IMR-90 (cell line): ENCODE results near the gene GPD1.
"Not testable (repeated sequence)": the region's sequence is repeated elsewhere in the genome, so short reads cannot be mapped to it uniquely, and the experiment has no call there.

ENCODE experiments used
- MXI1 ChIP-seq: IDR thresholded peaks from 2 replicates; pipeline ENCODE4 v1.6.1; 2012; ENCODE audit warnings: low read depth, mild to moderate bottlenecking, low read length, moderate library complexity, borderline replicate concordance
- NFE2L2 ChIP-seq: fragments of 150-350 bp; IDR thresholded peaks from 2 replicates; pipeline ENCODE4 v1.6.1; 2016; ENCODE audit warnings: low read depth, mild to moderate bottlenecking, low read length
- POLR2A ChIP-seq: IDR thresholded peaks from 2 replicates; pipeline ENCODE4 v1.6.1; 2012; ENCODE audit warnings: mild to moderate bottlenecking, low read depth, low read length
- RCOR1 ChIP-seq: IDR thresholded peaks from 2 replicates; pipeline ENCODE4 v1.6.1; 2012; ENCODE audit warnings: mild to moderate bottlenecking, low read length, improper control_type of control experiment; ENCODE audit not compliant: insufficient replicate concordance
- RFX5 ChIP-seq: IDR thresholded peaks from 2 replicates; pipeline ENCODE4 v1.8.0; 2012; ENCODE audit warnings: low read depth, mild to moderate bottlenecking, low read length, moderate library complexity
- SMC3 ChIP-seq: fragments of 150-350 bp; IDR thresholded peaks from 2 replicates; pipeline ENCODE4 v1.6.1; 2016; ENCODE audit warnings: low read depth, mild to moderate bottlenecking, antibody characterized with exemption, low read length, moderate library complexity
- TF ChIP-seq, protein P1 (sequence below): fragments of 150-350 bp; IDR thresholded peaks from 2 replicates; pipeline ENCODE4 v1.6.1; 2017; ENCODE audit warnings: mild to moderate bottlenecking, antibody characterized with exemption, low read length, low read depth
- TF ChIP-seq, protein P2 (sequence below): conservative IDR thresholded peaks from 2 replicates; pipeline ENCODE4 v1.5.1; 2012; ENCODE audit warnings: mild to moderate bottlenecking, low read depth, low read length, improper control_type of control experiment

DNA sequence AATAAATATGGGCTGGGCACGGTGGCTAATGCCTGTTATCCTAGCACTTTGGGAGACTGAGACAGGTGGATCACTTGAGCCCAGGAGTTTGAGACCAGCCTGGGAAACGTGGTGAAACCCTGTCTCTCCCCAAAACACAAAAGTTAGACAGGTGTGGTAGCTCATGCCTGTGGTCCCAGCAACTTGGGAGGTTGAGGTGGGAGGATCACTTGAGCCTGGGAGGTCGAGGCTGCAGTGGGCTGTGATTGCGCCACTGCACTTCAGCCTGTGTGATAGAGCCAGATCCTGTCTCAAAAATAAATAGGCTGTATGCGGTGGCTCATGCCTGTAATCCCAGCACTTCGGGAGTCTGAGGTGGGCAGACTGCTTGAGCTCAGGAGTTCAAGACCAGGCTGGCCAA is 44.2 kb downstream of the GPD1 start:
- TF ChIP-seq, protein P1, sequence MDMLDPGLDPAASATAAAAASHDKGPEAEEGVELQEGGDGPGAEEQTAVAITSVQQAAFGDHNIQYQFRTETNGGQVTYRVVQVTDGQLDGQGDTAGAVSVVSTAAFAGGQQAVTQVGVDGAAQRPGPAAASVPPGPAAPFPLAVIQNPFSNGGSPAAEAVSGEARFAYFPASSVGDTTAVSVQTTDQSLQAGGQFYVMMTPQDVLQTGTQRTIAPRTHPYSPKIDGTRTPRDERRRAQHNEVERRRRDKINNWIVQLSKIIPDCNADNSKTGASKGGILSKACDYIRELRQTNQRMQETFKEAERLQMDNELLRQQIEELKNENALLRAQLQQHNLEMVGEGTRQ = not testable (repeated sequence)
- TF ChIP-seq RFX5, RCOR1, POLR2A, NFE2L2, SMC3, MXI1: not testable (repeated sequence)
- TF ChIP-seq, protein P2, sequence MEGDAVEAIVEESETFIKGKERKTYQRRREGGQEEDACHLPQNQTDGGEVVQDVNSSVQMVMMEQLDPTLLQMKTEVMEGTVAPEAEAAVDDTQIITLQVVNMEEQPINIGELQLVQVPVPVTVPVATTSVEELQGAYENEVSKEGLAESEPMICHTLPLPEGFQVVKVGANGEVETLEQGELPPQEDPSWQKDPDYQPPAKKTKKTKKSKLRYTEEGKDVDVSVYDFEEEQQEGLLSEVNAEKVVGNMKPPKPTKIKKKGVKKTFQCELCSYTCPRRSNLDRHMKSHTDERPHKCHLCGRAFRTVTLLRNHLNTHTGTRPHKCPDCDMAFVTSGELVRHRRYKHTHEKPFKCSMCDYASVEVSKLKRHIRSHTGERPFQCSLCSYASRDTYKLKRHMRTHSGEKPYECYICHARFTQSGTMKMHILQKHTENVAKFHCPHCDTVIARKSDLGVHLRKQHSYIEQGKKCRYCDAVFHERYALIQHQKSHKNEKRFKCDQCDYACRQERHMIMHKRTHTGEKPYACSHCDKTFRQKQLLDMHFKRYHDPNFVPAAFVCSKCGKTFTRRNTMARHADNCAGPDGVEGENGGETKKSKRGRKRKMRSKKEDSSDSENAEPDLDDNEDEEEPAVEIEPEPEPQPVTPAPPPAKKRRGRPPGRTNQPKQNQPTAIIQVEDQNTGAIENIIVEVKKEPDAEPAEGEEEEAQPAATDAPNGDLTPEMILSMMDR = not testable (repeated sequence)
